ENCODE results near the gene TGFBR3L.

DNA sequence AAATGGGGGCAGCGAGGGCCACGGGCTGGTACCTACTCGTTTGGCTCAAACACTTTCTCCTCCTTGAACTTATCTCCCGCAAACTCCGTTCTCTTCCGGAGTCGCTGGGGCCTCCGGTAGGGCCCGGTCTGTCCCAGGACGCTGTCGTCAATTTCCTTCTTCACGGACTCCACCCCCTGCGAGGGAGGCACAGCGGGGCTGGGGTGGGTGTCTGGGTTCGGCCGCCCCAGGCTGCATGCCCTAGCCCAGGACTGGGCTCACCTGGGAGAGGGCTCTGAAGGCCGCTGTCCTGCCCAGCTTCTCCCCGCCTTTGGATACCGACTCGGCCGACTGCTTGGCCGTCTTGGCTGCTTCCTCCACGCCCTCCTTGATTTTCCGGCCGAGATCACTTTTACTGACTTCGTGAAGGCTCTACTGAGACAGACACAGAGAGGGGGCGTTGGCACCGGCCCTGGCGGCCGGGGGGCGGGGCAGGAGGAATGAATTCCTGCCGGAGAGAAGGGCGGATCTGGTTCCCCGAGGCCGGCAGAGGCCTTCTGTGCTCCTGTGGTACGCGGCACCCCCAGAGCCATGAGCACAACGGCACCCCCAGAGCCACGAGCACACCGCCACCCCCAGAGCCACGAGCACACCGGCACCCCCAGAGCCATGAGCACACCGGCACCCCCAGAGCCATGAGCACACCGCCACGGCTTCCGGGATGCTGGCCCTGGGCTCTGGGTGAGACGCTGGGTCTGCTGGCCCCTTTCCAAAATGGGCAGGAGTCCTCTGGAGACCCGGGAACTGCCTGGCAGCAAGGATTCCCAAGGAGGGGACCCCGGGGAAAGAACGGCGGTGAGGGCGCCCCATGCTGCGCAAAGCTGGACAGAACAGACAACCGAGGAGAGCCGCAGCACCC is 19.4 kb downstream of the TGFBR3L start:
- TF ChIP-seq YY1 (IDR thresholded peaks at IDR 0.05; ENCODE audit: insufficient read depth, insufficient read length) (no peak), ZNF274 (IDR thresholded peaks at IDR 0.05; ENCODE audit: low read depth, low read length) (no peak), SUZ12 (IDR thresholded peaks at IDR 0.05; ENCODE audit: extremely low read depth, insufficient read depth, insufficient read length) (no peak)
